ENCODE results near the gene PSMD11. TPM values are rescaled to one million over a fixed set of nuclear protein-coding genes. Genes with fewer than 3 reads are reported as not detected.

PSMD11 gene
- total RNA-seq, result 107 and 133 TPM in 2 replicates

DNA sequence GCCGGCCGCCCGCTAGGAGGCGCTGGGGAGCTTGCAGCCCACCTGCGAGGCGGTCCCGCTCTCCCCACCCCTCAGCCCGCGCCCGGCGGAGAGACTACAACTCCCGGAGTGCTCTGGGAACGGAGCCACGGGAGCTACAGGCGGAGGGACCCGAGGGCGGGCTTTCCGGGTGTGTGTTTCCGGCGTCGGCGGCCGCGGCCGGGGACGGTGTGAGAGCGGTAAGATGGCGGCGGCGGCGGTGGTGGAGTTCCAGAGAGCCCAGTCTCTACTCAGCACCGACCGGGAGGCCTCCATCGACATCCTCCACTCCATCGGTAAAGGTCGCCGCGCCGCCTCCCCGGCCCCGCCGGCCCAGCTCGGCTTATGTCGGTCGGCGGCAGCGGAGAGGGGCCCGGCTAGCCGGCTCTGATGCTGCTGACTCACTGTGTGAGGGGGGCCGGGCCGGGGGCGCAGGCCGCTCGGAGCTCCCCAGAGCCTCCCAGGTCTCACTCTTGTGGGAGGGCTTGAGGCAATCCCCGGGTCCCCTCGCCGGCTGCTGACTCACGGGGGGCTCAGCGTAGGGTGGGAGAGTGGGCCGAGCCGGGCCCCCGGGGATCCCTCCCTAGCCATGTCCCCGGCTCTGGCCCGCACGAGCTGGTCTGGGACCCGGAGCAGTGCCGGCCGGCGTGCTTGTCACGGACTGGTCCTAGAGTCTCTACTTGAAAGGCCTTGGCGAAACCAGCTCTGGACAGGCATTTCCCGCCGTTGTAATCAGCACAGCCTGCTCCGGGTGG lies at the start of gene PSMD11:
TSS of gene PSMD11 (plus strand) at position 210 of the 773 bp plus-strand sequence. CDS start at position 224, 14 bp downstream.

DNA sequence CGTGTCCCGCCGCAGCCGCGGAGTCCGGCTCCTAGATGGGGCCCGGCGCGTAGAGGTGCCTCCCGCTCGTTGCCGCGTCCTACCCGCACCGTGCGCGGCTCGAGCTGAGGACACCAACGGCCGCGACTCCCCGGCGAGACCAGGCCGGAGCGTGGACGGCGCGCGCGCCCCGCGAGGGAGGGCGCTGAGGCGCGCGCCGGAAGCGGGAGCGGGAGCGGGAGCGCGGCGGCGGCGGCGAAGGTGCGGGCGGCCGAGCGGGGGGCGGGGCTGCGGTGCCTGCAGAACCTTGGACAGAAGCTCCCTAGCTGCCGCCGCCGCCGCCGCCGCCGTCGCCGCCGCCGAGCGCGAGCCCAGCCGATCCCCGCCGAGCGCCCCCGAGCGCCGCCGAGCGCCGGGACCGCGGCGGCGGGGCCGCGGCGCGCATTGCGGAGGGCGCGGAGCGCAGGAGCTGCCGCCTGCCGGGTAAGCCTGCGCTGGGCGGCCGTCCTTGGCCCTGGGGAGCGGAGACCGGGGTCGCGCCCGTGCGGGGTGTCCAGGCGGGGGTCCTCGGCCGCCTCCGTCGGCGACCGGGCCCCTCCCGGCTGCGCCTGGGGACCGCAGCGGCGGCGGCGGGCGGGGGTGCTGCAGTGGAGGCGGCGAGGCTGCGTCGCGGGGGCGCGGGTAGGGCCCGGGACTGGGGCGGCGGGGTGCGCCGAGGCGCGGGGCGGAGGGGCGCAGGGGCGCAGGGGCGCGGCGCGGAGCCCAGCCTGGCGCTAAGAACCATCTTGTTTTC lies 42.6 kb downstream of the PSMD11 start, which contains the start of gene CDK5R1:
TSS of gene CDK5R1 (plus strand) at position 293 of the 772 bp plus-strand sequence. CDS start 628 bp downstream, outside the sequence.

Small RNA genes lying within 50 kb of the gene (small RNA-seq; reads per million reads assigned to genes)
- gene AC005899.2 (not detected), gene AC005899.6 (not detected), gene RF00019 (not detected)

Other genes with a start within 250 kb of the PSMD11 start
- gene RHBDL3, start 178.7 kb upstream of the PSMD11 start, total RNA-seq, result not detected in 2 replicates
- gene C17orf75, start 102.3 kb upstream of the PSMD11 start, total RNA-seq, result 15.8 and 18.0 TPM in 2 replicates
- gene ZNF207, start 94.4 kb upstream of the PSMD11 start, total RNA-seq, result 154 and 225 TPM in 2 replicates
- gene CDK5R1, start 42.5 kb downstream of the PSMD11 start, total RNA-seq, result 2.4 and 3.6 TPM in 2 replicates